CD4-positive, alpha-beta T cell treated with Interleukin-21 for 1 hour (primary cell): ENCODE measurements around the gene KLHL5.
"Not testable (repeated sequence)": the region's sequence is repeated elsewhere in the genome, so short reads cannot be mapped to it uniquely, and the experiment has no call there.

Source experiments
- DNase-seq: peaks from one replicate; pipeline ENCODE4 v3.0.0-alpha.2; 2020

KLHL5 gene

DNA sequence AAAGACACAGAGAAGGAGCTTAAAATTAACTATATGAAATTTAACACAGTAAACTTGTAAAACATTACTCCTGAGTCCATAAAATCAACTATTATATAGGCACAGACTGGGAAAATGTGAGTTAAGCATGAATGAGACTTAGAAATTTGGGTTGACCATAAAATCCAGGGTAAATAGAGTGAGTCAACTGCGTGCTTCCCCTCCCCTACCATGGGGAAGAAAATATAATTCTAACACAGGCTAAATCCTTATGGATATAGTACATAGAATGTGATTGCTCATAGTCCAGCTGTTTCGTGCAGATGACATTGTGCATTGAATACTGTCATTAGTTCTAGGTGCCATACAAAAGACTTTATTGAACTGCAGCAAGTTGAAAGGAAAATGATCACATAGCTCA is 42.2 kb downstream of the KLHL5 start:
- DNase-seq, result no peak

DNA sequence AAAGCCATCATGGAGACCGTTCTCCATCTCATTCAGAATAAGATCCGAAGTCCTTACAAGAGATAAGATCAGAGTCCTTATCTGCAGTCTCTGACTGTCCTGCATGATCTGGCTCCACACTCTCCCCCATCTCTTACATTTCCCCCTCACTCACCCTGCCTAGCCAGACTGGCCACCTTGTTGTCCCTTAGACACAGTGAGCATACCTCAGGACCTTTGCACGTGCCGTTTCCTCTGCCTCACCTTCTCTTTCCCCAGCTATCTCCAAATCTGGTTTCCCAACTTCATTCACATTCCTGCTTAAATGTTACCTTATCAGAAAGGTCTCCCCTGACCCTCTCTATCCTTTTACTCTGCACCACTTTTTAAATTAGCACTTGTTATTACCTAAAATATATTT is 44.0 kb downstream of the KLHL5 start:
- no peak for DNase-seq

DNA sequence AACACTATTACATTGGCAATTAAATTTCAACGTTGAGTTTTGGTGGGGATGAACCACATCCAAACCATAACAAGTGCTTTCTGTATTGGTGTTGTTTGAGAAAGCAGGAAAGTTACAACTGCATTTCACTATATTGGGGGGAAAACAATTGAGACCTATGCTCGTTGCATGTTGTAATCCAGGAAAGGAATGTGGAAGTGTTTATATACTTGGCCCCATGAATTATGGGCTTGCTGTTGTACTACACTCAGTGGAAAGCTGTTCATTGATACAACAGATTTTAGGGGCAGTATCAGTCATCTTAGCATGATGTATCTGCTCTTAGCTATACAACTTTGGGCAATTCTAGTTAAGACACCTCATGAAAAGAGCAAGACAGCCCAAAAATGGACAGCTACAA is 52.4 kb downstream of the KLHL5 start:
- DNase-seq, result no peak

DNA sequence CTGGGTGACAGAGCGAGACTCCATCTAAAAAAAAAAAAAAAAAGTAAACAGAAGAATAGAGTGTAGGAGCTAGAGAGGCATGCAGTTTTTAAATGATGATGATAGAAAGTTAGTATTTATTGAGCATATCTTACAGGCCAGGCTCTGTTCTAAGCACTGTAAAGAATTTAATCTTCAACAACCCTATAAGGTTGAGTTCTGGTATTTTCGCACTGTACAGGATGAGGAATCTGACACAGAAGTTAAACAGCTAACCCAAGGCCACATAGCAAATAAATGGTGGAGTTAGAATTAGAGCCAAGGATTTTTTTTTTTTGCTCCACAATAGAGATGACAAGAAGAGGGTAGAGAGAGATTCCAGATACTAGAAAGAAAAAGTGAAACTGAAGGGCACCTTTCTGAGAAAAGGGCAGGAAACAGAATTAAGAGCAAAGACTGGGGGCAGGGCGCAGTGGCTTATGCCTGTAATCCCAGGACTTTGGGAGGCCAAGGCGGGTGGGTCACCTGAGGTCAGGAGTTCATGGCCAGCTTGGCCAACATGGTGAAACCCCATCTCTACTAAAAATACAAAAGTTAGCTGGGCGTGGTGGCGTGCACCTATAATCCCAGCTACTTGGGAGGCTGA is 56.1 kb downstream of the KLHL5 start:
- peak; percentile 30 for DNase-seq

DNA sequence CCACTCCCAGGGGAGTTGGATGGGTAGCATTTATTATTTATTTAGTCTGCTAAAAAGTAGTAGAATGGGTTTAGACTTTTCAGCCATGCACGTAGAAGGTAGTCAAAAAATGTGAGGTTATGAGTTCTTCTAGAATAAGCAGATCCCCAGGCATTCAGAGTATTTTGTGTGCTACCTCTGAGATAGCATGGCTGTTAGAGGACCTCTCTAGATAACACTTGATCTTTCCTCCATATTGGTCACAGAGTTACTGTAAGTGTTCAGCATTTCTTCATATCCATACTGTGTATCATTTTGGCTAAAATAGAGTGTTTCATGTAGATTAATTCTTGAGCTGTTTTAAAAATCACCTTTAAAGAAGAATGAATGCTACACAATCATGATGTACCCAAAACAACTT is 58.4 kb downstream of the KLHL5 start:
- no peak for DNase-seq

DNA sequence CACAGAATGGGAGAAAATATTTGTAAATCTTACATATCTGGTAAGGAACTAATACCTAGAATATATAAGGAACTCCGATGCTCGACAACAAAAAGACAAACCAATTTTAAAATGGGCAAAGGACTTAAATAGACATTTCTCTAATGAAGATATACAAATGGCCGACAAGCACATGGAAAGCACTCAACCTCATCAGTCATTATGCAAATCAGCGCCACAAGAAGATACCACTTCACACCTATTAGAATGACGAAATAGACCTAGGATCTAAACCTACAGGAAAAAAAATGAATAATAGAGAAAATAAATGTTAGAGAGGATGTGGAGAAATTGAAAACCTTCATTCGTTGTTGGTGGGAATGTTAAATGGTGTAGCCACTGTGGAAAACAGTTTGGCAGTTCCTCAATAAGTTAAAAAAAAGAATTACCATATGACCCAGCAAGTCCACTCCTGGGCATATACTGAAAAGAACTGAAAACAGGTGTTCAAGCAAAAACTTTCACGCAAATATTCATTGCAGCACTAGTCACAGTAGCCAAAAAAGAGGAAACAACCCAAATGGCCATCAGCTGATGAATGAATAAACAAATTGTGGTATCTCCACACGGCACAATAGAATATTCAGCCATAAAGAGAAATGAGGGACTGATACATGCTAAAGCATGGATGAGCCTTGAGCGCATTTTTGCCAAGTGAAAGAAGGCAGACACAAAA is 63.0 kb downstream of the KLHL5 start:
- no peak for DNase-seq

DNA sequence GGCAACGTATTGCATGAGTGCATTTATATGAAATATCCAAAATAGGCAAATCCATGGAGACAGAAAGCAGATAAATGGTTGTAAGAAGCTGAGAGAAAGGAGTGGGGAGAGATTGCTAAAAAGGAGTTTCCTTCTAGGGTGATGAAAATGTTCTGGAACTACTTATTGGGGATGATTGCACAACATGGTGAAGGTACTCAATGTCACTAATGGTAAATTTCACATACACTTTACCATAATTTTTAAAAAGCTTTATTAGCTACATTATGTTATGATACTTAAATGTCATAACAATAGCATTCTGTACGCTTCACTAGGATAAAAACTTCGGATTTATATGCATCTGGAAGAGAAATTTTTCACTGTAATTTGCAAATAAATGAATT is 63.6 kb downstream of the KLHL5 start:
- no peak for DNase-seq

GRCh38 chr4:39126256-39127095 is 64.4 kb downstream of the KLHL5 start:
- no peak for DNase-seq

DNA sequence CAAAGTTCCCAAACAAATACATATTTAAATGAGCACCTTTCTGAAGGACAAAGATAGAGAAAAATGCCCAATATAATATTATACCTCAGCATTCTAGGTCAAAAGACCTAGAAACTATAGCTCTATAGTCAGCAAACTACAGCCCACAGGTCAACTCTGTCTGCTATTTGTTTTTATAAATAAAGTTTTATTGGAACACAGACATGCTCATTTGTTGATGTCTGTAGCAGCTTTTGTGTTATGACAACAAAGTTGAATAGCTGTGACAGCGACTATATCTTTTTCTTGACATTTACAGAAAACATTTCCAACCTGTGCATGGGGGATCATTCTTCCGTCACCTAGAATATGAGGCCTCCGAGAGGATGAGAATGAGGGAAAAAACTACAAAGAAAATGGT is 71.6 kb downstream of the KLHL5 start:
- no peak for DNase-seq

DNA sequence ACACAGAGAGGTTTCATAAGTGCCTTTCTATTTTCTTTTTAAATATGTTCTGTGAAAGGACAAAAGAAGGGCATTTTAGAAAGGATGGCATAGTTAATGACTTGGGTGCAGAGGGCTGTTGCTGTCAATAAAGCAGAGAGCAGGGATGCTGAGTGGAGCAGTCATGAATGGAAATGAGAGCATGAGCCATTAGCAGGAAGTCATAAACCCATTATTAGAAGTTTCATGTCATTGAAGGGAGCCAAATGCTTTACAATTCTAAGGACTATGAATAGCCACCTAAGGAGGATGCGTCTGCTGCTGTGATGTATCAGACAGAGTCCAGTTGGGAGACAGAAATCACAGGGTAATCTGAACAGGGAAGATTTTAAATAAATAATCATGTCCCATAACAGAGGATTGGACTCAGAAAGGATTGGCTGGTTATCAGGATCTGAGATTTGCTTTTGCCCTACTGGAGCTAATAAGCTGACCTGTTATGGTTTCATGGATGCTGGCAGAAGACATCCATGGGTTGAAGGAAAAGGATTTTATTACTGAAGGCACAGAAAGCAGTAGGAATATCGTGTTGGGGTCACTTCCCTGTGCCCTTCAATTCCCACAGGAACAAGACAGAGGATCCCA is 72.8 kb downstream of the KLHL5 start:
- no peak for DNase-seq

- not testable (repeated sequence) for DNase-seq
These were observed 76.2 kb downstream of the KLHL5 start for GRCh38 chr4:39138227-39138626.

DNA sequence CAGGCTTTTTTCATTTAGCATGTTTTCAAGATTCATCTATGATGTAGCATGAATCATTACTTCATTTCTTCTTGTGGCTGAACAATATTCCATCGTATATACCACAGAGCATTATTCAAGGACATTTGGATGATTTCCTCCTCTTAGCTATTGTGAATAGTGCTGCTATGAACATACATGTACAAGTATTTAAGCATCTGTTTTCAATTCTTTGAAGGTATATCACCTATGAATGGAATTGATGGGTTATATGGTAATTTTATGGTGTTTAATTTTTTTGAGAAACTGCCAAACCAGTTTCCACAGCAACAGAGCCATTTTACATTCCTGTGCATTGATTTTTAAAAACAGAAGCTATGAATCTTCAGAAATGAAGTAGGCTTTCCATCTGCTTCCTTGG is 84.2 kb downstream of the KLHL5 start:
- DNase-seq, result no peak

DNA sequence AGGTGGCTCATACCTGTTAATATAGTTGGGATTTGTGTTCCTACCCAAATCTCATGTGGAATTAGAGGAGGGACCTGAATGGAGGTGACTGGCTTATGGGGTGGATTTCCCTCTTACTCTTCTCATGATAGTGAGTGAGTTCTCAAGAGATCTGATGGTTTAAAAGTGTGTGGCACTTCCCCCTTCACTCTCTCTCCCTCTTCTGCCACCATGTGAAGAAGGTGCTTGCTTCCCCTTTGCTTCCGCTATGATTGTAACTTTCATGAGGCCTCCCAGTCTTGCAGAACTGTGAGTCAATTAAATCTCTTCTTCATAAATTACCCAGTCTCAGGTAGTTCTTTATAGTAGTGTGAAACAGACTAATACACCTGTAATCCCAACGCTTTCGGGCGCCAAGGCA is 92.0 kb downstream of the KLHL5 start:
- DNase-seq, result no peak

- DNase-seq, result no peak
These were observed 95.5 kb downstream of the KLHL5 start for GRCh38 chr4:39157520-39157919.

- DNase-seq, result no peak
These were observed 104.1 kb downstream of the KLHL5 start for GRCh38 chr4:39166177-39166576.

DNA sequence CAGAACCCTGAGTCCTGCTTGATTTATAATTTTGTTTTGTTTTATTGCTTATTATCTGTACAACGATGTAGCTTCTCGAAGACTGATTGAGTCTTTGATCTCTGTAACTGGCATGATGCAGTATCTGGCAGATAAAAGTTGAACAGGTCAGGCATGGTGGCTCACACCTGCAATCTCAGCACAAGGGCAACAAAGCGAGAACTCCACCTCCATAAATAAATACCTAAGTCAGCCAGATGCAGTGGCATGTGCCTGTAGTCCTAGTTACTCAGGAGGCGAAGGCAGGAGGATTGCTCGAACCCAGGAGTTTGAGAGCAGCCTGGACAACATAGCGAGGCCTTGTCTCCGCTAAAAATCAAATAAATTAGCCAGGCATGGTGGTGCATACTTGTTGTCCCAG is 104.6 kb downstream of the KLHL5 start:
- DNase-seq, result no peak

DNA sequence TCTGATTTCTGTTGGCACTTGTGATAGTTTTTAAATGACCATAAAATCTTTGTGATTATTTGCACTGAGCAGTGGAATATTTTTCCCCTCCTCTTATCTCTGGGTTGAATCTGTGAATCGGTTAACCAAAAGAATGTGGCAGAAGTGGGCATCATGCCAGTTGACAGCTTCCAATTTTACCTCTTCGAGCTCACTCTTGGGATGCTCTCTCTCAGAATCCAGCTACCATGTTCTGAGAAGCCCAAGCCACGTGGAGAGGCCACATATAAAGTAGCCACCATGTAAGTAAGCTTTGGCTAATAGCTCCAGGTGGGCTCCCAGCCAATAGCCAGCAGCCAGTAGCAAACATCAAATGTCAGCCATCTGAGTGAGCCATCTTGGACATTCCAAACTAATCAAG is 107.4 kb downstream of the KLHL5 start:
- no peak for DNase-seq

- DNase-seq, result no peak
These were observed 108.3 kb downstream of the KLHL5 start for GRCh38 chr4:39170301-39170700.
